GM10847 (cell line): ENCODE measurements around the gene DQX1.

Experiments
- POLR2A ChIP-seq: IDR thresholded peaks from 2 replicates; pipeline ENCODE4 v1.6.1; 2011; ENCODE audit not compliant: insufficient read length; ENCODE audit errors: extremely low read depth

The DQX1 gene

DNA sequence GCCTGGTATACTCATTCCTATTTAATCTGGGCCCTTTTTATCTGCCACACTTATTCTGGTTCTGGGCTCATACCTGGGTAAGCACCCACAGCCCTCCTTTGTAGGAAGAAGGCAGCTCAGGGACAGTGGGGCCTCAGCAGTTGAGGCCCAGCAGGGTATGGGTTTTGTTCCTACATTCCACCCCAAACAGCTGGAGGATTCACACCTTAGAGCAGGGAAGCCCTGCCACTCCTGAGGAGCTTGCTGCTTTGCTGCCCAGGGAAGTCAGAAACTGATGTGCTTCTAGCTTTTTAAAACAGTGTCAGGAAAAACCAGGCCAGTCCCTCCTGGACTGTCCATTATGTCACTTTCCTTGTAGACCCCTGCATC is 25.5 kb downstream of the DQX1 start:
- TF ChIP-seq POLR2A = no peak

DNA sequence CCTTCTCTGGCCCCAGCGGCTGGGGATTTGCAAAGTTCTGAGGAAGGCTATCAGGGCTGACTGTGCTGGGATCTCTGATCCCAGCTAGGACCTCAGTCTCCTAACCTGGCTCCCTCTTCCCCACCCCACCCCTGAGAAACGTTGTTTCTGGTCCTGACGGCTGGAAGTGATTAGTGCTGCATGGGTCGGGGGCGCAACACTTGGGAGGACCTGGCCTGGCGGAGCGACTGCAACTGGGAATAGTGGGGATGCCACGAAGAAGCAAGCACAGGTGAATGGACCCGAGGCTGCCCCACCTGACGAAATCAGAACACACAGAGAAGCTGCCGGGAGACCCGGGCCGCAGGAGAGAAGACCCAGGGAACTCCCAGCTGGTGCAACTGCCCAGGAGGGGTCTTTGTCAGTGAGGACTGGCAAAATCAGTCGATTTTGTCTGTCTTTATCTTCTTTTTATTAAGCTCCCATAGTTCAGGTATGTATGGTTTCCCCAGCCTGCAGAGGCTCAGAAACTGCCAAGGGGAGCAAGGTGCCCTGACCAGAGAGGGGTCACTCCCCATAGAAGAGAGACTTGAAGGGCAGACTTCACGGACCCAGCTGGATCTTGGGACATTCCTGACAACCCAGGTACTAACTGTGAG is 26.0 kb downstream of the DQX1 start:
- no peak for TF ChIP-seq POLR2A

DNA sequence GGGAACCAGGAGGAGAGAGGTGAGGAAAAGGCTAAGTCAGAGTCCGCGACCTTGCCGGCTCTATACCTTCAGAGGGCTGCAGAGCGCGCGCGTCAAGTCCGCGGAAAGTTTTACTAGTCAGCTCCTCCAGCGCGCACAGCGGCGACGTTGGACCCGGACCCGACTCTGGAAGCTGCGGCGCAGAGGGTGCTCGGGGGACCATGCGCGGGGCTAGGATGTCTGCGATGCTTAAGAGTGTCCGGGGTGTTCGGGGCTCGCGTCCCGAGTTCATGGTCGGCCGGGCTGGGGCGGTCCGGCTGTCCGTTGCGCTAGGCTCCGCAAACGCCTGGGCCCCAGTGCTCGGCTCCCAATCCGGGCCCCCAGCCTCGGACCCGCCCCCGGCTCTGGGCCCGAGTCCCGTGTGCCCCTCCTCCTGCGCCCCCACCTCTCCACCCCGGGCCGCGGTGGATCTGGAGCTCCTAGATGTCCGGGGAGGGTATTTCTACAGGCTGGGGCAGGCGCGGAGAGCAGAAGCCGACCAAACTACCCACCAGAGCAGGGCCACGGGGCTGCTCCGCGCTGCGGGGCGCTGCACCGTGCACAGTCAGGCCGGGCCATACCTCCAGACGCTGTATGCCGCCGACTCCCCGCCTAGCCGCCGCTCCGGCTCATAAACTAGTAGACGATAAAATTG is 26.6 kb downstream of the DQX1 start, which contains the start of gene LBX2:
LBX2 (minus strand) TSS at position 337 of the 673 bp plus-strand sequence; CDS start at position 271, 66 bp downstream.
- TF ChIP-seq POLR2A = no peak

DNA sequence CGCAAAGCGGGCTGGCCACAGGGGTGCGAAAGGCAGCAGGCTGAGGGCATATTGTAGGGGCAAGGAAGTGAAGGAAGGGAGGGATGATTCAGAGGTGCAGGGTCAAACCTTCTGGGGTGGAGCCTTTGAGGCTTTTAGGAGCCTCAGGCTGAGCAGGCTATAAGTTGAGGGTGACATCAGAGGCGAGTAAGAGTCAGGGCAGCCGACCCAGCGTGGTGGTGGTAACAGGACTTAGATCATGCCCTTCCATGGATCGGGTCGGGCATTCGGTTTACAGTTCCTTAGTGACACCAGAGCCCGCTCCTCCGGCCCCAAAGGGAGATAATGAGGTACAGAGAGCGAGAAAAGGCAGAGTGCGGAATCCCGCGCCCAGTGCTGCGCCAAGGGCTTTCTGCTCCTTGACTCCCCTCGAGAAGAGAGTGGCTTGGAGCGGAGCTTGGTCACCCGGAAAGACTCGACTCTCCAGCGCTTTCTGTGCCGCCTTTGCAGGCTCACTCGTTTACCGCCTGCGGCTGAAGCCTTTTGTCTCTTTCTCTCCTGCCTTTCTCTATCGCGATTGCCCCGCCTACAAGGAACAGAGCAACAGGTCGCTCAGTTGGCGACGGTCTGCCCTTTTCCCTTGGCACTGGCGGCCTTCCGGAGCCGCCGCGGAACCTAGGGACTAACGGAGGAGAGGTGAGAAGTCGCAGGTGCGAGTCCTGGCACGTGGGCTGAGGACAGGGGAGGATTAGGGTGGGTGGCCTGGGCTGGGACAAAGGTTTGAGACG is 27.3 kb downstream of the DQX1 start:
- TF ChIP-seq POLR2A = no peak

DNA sequence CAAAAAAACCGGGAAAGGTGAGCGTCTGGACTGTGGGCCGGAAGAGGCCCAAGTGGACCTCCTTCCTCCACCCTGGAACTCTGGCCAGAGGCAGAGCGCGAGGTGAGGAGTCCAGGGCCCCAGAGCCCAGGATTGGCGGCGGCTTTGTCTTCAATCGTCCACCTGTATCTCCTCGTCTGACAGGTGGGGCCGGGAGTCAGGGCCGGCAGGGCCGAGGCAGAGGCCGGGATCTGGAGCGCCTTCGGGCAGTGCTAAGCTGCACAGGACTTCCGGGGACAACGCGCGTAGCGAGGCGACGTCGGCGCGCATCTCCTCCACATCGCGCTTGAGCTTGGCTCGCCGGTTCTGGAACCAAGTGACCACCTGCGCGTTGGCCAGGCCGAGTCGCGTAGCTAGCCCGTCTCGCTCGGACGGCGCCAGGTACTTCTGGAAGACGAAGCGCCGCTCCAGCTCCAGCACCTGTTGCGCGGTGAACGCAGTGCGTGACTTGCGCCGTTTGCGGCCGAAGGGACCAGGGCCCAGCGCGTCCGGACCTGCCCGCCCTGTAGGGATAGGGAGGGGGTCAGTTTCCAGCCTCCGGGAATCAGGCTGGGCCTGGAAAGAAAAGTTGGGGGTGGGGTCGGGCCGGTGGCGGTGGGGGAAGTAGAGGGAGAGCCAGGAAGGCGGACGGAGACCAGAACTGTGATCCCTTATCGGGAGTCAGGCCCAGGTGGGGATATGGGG is 28.1 kb downstream of the DQX1 start:
- TF ChIP-seq POLR2A = no peak

DNA sequence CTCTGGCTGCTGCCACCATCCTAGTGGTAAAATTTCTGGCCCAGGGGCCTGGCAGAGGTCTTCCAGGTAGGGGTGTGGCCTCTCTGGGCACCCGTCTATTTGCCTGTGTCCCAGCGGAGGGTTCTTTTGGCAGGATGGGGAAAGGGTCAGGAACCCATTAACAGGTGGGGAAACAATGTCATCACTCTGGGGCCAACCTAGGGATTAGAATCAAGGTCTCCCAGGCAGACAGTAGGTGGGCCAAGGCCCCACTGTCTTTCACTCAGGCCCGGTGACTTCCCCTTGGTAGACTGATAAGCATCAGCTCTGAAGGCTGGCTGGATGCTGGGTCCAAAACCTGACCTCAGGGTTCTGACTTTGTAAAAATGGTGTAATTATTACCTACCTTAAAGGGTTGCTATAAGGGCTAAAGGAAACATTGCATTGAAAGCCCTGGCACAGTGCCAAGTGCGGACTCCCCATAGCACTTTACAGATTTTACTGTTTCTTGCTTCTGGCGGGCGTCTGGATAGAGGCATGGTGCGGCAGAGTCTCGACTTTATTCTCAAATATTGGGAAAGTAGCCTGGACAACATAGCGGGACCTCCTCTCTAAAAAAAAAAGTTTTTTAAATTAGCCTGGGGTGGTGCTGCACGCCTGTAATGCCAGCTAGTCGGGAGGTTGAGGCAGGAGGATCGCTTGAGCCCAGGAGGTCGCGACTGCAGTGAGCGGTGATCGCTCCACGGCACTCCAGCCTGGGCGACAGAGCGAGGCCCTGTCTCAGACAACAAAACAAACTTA is 28.8 kb downstream of the DQX1 start:
- TF ChIP-seq POLR2A = no peak

DNA sequence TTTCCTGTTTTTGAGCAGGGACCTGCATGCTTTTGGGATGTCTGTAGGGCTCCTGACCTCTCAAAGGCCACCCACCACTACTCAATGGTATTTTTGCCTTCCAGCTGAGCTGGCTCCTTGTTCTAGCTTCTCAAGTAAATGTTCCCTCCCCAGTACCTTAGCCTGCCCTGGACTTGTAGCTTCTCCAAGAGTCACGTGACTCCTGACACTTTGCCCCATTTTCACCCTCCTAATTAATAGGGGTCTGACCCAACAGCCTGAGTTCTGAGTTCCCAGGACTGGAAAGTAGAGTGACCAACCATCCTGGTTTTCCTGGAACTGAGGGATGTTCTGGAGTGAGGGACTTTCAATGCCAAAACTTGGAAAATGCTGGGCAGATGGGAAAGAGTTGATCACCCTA is 30.6 kb downstream of the DQX1 start:
- TF ChIP-seq POLR2A = no peak

DNA sequence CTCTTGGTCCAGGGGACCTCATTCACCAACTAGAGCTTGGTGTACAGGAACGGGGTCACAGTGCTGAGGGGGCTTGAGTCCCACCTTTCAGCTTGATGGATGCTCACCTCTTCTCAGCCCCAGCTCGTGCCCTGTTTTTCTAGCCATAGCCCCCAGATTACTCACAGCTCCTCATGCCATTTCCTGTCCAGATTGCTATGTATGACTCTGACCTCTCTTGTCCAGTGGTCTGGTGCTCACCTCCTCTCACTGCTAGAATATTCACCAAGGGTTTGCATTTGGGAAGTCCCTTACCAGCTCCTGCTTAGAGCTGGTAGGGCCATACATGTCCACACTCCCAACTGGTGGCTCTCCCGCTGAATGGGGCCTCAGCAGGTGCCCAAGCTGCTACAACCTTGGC is 32.5 kb downstream of the DQX1 start:
- TF ChIP-seq POLR2A = no peak

DNA sequence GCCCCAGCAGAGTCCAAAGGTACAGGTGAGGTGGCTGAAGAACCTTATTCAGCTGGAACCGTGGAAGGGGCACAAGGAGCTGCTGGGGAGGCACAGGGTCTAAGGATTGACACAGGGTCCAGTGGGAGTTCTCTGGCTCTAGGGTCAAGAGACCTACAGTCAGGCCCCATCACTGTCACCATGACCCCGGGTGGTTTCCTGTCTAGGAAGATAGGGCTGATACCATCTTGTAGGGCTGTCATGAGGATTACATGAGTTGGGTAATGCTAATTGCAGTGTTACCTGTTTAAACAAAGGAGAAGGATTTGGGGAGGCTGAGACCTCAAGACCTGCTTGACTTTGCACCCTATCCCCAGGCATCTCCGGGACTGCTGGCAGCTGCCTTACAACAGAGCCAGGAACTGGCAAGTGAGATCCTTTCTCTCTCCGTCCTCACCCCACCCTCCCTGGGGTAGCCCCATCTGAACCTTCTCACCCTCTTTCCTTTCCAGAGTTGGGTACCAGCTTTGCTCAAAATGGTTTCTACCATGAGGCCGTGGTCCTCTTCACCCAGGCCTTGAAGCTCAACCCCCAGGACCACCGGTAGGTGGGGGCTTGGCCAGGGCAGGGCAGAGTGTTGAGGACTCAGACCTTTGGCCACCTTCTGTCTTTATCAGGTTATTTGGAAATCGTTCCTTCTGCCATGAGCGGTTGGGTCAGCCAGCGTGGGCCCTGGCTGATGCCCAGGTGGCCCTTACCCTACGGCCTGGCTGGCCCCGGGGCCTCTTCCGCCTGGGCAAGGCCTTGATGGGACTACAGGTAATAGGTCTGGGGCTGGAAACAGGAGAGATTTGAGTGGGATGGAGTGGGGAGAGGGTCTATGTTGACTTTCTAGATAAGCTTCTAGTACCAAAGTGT is 34.1 kb downstream of the DQX1 start:
- TF ChIP-seq POLR2A = no peak

DNA sequence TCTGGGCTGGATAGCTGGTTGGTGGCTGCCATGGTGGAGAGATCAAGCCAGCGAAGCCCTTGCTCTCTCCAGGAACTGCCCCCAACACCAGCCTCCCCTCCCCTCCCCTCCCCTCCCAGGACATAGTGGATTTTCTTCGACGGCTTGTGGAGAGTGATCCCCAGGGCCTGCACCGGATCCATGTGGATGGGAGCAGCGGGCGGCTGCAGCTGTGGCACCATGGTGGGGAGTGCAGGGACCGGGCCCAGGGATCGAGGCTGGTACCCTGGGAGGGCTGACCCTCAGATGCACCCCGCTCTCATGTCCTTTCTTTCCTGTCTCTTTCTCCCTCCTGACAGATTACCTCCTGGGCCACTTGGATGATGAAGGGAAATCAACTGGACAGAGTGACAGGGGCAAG is 36.1 kb downstream of the DQX1 start:
- TF ChIP-seq POLR2A = no peak

DNA sequence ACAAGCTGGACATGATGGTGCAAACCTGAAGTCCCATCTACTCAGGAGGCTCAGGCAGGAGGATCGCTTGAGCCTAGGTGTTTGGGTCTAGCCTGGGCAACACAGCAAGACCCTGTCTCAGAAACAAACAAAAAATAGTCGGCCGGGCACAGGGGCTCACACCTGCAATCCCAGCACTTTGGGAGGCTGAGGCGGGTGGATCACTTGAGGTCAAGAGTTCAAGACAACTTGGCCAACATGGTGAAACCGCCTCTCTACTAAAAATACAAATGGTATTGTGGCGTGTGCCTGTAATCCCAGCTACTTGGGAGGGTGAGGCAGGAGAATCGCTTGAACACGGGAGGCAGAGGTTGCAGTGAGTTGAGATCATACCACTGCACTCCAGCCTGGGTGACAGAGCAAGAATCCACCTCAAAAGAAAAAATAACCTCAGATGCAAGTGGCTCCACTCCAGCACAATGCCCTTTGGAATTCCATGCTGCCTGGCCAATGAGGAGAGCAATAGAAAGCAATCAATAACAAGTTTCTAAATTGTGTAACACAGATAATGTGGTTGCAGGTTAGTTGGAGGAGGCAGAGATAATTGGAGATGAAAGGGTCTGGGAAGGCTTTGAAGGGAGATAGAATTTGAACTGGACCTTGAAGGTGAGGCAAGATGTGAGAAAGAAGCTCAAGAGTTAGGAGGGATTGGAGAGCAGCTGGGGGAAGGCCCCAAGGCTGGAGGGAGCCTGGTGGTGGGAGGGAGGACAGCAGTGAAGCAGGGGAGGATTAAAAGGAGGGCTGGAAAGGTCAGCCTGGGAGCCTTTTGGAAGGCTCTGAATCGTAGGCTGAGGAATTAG is 37.2 kb downstream of the DQX1 start:
- TF ChIP-seq POLR2A = no peak

DNA sequence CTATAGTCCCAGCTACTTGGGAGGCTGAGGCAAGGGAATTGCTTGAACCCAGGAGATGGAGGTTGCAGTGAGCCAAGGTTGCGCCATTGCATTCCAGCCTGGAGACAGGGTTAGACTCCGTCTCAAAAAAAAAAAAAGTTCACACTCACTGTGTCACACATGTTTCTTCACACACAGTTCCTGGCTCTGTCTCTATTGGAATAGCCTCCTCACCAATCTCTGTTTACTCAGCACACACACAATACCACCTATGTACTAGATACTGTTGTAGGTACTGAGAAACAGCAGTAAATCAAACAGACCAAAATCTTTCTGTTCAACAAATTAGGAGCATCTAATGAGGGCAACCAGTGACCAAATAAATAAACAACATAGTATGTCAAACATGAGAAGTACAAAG is 39.9 kb downstream of the DQX1 start:
- TF ChIP-seq POLR2A = no peak
